Chondrocyte (in vitro differentiated cells): ENCODE measurements around the gene SLC6A12. TPM values are rescaled to one million over a fixed set of nuclear protein-coding genes. Genes with fewer than 3 reads are reported as not detected.

Experiments used
- DNase-seq: peaks from one replicate; pipeline ENCODE4 v3.0.0; 2021; ENCODE audit warnings: mixed read lengths, low spot score
- H3K27ac Mint-ChIP-seq: one replicate; pipeline ENCODE4 v1.8.0; 2021; ENCODE audit warnings: mild to moderate bottlenecking, moderate library complexity, mixed read lengths; ENCODE audit not compliant: unreplicated experiment
- H3K27me3 Mint-ChIP-seq: 2 replicates; pipeline ENCODE4 v1.8.0; 2021; ENCODE audit warnings: low read depth, mixed read lengths
- H3K36me3 Mint-ChIP-seq: 2 replicates; pipeline ENCODE4 v1.8.0; 2021; ENCODE audit warnings: low read depth, mixed read lengths
- H3K4me1 Mint-ChIP-seq: 2 replicates; pipeline ENCODE4 v1.8.0; 2021; ENCODE audit warnings: low read depth, mild to moderate bottlenecking, mixed read lengths
- H3K4me3 Mint-ChIP-seq: one replicate; pipeline ENCODE4 v1.8.0; 2021; ENCODE audit warnings: mild to moderate bottlenecking, moderate library complexity, mixed read lengths; ENCODE audit not compliant: unreplicated experiment
- H3K9me3 Mint-ChIP-seq: 2 replicates; pipeline ENCODE4 v1.8.0; 2021; ENCODE audit warnings: low read depth, mixed read lengths
- CTCF ChIP-seq: fragments of 200-600 bp; sonication (generic); IDR thresholded peaks from 2 replicates; pipeline ENCODE4 v1.5.0; 2021; ENCODE audit warnings: antibody characterized with exemption, mild to moderate bottlenecking, moderate library complexity
- total RNA-seq: library from RNA; stranded (reverse); gene quantifications from 3 replicates; pipeline ENCODE4 v1.2.1, GENCODE V29; 2021

The SLC6A12 gene
- total RNA-seq, 1 donor from 2014 or later = 0.42 TPM

GRCh38 chr12:180445-180844 lies 33.5 kb downstream of the SLC6A12 start:
- no peak for TF ChIP-seq CTCF
- H3K4me3 Mint-ChIP-seq = no peak overlapping the region
- no peak for DNase-seq
- H3K27ac Mint-ChIP-seq = no peak overlapping the region
- no peaks in the 10 kb centered on the region for H3K36me3 Mint-ChIP-seq
- H3K4me1 Mint-ChIP-seq = peaks cover 59% of the 10 kb centered on the region
- H3K27me3 Mint-ChIP-seq = peaks cover 2% of the 10 kb centered on the region
- no peaks in the 10 kb centered on the region for H3K9me3 Mint-ChIP-seq

- H3K36me3 Mint-ChIP-seq = no peaks in the 10 kb centered on the region
- no peak overlapping the region for H3K4me3 Mint-ChIP-seq
- no peak for DNase-seq
- peaks cover 65% of the 10 kb centered on the region for H3K4me1 Mint-ChIP-seq
- peaks cover 2% of the 10 kb centered on the region for H3K27me3 Mint-ChIP-seq
- H3K27ac Mint-ChIP-seq = no peak overlapping the region
- H3K9me3 Mint-ChIP-seq = no peaks in the 10 kb centered on the region
- no peak for TF ChIP-seq CTCF
These were observed 34.1 kb downstream of the SLC6A12 start for GRCh38 chr12:179885-180284.

- H3K36me3 Mint-ChIP-seq = no peaks in the 10 kb centered on the region
- peaks cover 65% of the 10 kb centered on the region for H3K4me1 Mint-ChIP-seq
- no peaks in the 10 kb centered on the region for H3K9me3 Mint-ChIP-seq
- no peak overlapping the region for H3K4me3 Mint-ChIP-seq
- DNase-seq = no peak
- no peak for TF ChIP-seq CTCF
- no peak overlapping the region for H3K27ac Mint-ChIP-seq
- no peaks in the 10 kb centered on the region for H3K27me3 Mint-ChIP-seq
These were observed 34.6 kb downstream of the SLC6A12 start for GRCh38 chr12:179131-179884.

GRCh38 chr12:178829-179109 lies 35.2 kb downstream of the SLC6A12 start:
- H3K4me1 Mint-ChIP-seq = peaks cover 65% of the 10 kb centered on the region
- H3K4me3 Mint-ChIP-seq = no peak overlapping the region
- no peak for TF ChIP-seq CTCF
- H3K9me3 Mint-ChIP-seq = no peaks in the 10 kb centered on the region
- no peaks in the 10 kb centered on the region for H3K36me3 Mint-ChIP-seq
- H3K27me3 Mint-ChIP-seq = no peaks in the 10 kb centered on the region
- no peak overlapping the region for H3K27ac Mint-ChIP-seq
- no peak for DNase-seq

GRCh38 chr12:177980-178828 lies 35.8 kb downstream of the SLC6A12 start:
- no peak for TF ChIP-seq CTCF
- Mint-ChIP-seq H3K9me3 (no peaks in the 10 kb centered on the region), H3K27ac (no peak overlapping the region), H3K4me1 (peaks cover 65% of the 10 kb centered on the region), H3K36me3 (no peaks in the 10 kb centered on the region), H3K4me3 (no peak overlapping the region), H3K27me3 (no peaks in the 10 kb centered on the region)
- no peak for DNase-seq
